GM21515 (cell line): Measurements from ENCODE around the gene BCL2L15.

ENCODE experiments used
- ATAC-seq: cut with Tn5 transposase; IDR thresholded peaks from one replicate; pipeline ENCODE4 v1.9.1; 2021; ENCODE audit not compliant: unreplicated experiment

The BCL2L15 gene

GRCh38 chr1:113912594-113913311 is 25.4 kb upstream of the BCL2L15 start:
- ATAC-seq: no peak

GRCh38 chr1:113905435-113905861 is 18.1 kb upstream of the BCL2L15 start:
- ATAC-seq: peak; percentile 5

GRCh38 chr1:113904674-113905434 is 17.5 kb upstream of the BCL2L15 start, which contains the start of the genes AP4B1 and DCLRE1B:
AP4B1 (minus strand) TSS chr1:113904799; CDS start chr1:113904717, 82 bp downstream.
DCLRE1B (plus strand) TSS chr1:113905326; CDS start chr1:113905587, 261 bp downstream.
- peak; percentile 88 for ATAC-seq

- peak; percentile 31 for ATAC-seq
Measured at GRCh38 chr1:113904293-113904673, 16.9 kb upstream of the BCL2L15 start.

GRCh38 chr1:113903501-113904292 is 16.3 kb upstream of the BCL2L15 start:
- ATAC-seq: no peak

- no peak for ATAC-seq
Measured at GRCh38 chr1:113901191-113901590, 13.8 kb upstream of the BCL2L15 start.

GRCh38 chr1:113899111-113899510 is 11.7 kb upstream of the BCL2L15 start:
- ATAC-seq: no peak

GRCh38 chr1:113898241-113898814 is 10.9 kb upstream of the BCL2L15 start:
- ATAC-seq: no peak

- no peak for ATAC-seq
Measured at GRCh38 chr1:113895961-113896360, 8.6 kb upstream of the BCL2L15 start.

GRCh38 chr1:113895098-113895497 is 7.7 kb upstream of the BCL2L15 start:
- no peak for ATAC-seq

GRCh38 chr1:113893267-113893666 is 5.9 kb upstream of the BCL2L15 start:
- ATAC-seq: no peak

GRCh38 chr1:113891631-113892220 is 4.3 kb upstream of the BCL2L15 start:
- no peak for ATAC-seq

GRCh38 chr1:113890816-113891215 is 3.4 kb upstream of the BCL2L15 start:
- ATAC-seq: no peak

- ATAC-seq: no peak
Measured at GRCh38 chr1:113886417-113887401, 672 bp downstream of the BCL2L15 start.

- no peak for ATAC-seq
Measured at GRCh38 chr1:113881661-113882060, 5.7 kb downstream of the BCL2L15 start.

GRCh38 chr1:113879739-113880038 is 7.7 kb downstream of the BCL2L15 start:
- no peak for ATAC-seq

GRCh38 chr1:113876176-113876575 is 11.2 kb downstream of the BCL2L15 start:
- no peak for ATAC-seq

- ATAC-seq: no peak
Measured at GRCh38 chr1:113875714-113876113, 11.7 kb downstream of the BCL2L15 start.

- ATAC-seq: no peak
Measured at GRCh38 chr1:113874012-113874879, 13.1 kb downstream of the BCL2L15 start.
